Measurements from ENCODE around the gene BOD1.

BOD1 gene

DNA sequence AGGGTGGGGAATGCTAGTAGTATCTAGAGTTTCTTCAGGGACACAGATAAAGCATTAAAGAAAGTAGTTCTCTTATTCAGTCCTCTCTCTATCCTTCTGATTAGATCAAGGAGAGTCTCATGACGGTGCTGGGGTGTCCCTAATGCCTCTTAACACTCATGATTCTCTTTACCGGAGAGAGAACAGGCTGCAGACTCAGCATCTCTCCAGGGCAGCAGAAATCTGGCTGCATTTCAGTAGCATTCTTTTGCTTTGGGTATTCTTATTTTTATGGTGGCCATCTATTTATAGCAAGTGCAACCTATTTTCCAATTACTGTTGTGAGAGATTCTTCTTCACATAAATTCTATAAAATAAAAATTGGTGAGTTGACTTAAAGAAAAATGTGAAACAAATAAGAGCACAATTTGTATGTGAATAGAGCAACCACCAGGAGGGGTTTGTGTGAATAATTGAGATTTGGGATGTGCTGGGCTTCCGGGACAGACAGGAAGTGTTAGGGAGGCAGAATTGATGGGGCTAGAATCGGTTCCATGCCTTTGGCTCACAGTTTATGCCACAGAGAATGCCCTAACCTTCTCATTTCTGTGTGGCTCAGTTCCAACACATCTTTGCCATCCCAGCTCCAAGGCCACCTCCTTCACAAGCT, 23.8 kb upstream of the BOD1 start:
- no peak for DNase-seq

DNA sequence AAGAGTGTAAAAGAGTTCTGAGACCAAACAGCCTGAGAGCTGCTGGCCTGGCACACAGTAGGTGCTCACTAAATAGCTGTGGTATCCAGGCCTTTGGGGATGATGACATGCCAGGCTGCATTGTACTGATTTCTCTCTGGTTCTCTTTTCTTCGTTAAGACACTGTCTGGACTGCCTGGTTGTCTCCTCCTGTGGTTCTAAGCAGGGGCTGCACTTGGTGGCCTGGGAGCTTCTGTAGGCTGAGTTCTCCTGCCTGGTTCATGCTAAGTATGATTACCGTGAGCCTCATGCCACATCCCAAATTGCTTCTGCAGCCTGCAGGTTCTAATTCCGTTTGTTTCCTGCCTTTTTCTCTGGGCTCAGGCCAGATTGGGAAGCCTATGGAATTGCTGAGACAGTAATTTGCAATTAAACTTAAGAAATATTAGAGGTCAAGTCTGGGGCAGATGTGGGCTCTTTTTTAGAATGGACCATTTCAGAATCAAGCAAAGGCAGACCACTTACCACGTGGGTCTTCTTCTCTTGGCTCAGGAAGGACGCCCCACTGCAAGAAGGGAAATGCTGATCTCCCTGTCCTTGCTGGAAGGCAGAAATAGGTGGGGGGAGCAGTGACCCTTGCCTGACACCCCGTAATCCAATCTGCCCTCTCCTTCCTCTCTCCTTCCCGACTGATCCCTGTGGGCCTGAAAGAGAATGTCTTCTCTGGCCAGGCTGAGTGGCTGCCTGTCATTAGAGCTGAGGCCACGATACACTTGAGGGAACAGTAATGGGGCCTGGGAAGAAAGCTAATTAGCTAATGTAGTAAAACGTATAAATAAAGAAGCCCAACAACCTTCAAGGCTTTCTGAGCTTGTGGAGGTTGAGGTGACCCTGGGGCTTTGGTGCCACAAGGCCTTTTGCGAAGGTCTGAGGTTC, 21.9 kb upstream of the BOD1 start:
- no peak for DNase-seq

DNA sequence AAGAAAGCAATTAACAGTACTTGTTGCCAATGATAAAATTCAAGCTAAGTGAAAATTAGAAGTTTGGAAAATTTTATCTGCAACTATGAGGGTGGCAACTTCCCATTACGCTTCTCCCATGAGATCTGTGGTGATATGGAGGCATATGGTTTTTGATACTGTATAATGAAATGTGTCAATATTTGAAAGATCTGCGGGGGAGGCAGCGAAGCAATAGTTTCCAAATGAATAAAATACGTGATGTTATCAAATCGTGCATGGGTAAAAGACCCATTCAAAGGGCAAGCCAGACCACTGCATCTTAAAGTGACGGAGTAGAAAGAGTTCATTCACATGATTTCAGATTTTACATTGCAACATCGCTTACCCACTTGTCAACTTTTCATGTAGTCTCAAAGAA, 20.9 kb upstream of the BOD1 start:
- DNase-seq: no peak

DNA sequence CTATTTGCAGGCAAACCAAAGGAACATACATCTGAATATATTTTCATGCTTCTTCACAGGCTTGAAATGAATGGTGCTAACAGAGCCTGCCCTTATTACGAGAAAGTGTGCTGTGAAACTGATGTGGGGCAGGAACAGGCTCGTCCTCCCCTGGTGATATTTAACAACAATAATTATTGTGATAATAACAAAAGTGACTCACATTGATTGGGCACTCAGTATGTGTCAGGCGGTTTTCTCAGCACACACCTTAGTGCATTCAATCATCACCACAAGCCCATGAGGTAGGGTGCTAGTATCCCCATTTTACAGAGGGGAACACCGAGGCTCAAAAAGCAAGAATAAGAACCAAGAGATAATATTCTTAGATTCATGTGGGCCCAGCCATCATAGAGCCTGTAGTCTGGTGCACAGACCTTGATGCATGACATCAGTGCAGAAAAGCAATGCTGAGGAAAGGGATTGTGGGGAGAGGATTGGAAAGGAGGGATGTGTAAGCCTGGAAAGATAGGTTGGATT, 18.1 kb upstream of the BOD1 start:
- no peak for DNase-seq

DNA sequence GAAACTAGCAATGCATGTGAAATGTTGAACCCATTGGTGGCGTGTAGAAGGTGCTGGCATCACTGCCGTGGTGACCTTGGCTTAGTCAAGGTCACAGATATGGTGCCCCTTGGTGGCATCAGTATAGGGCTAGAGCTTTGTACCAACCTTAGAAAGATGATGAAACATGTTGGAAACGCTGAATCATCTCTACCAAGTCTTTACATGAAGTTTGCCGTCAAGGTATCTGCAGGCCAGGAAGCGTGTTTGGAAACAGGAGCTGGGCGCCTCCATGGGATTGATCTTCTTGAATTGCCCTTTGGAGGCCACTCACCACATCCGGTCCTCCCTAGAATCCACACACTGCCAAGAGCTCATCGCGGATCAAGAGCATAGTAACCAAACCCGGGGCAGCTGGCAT, 16.9 kb upstream of the BOD1 start:
- no peak for DNase-seq

DNA sequence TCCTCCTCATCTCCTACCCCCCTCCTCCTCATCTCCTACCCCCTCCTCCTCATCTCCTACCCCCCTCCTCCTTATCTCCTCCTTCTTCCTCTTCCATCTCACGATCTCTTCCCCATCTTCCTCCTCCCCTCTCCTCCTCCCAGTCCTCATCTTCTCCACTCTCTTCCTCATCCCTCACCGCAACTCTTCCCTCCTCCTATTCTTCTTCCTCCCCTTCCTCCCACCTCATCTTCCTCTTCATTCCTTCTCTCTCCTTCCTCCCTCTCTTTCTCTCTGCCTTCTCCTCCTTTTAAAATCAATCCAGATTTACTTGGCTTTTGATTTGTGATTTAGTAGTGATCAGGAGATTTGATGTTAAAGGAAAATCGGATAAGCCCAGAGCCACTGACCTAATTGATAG, 15.0 kb upstream of the BOD1 start:
- no peak for DNase-seq

DNA sequence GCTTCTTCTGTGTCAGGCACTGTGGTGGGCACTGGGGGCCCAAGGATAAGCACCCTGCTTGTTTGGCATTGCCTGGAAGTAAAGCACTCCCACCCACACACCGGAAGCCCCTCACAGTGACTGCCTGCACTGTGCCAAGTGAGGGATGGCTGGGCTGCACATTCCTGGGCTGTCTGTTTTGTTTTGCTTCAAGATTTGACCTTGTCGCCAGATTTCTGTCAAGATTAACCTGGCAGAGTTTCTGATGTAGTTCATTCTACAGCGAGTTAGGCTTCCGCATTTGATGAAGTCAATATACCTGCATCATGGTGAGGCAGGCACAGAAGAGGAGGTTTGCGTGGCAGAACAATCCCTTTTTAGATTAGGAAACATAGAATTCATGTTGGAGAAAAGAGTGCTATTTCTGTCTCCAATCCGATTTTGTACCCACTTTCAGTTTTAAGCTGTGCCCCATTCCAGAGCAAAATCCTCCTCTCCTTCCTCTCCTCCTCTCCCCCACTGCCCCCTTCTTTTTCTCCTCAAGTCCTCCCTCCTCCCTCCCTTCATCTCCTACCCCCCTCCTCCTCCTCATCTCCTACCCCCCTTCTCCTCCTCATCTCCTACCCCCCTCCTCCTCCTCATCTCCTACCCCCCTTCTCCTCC, 14.4 kb upstream of the BOD1 start:
- DNase-seq: no peak

DNA sequence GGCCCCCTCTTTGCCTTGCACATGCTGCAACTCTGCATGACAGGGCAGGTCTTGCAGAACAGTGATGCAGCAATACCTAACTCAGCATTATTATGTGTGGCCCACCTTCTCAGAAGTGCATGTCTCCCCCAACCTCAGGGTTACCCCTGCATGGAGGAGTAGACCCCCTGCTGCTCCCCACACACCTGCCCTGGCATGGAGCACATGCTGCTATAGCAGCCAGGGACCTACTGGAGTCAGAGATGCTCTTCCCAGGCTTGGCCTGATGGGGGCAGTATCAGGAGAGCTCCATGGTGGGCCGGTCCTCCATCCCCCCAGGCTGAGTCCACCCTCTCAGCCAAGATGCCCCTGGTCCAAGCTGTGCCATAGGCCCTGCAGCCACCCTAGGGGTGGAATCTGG, 13.2 kb upstream of the BOD1 start:
- no peak for DNase-seq

DNA sequence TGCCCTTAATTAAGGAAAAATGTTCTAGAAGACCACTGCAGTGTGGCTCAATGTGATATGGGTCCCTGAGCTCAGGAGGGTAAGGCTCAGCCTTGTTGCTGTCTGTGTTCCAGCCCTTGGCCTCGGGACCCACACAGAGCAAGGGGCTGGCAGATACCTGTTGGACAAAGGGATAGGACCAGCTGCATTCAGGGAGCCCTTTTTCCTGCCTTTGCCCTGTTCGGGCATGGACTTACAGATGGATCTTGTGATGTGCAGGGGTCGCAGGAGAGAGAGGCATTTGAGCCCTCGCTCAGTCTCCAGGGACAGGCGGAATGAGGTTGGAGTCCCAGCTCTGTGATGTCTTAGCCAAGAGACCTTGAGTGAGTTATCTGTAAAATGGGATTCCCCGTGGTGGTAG, 12.1 kb upstream of the BOD1 start:
- no peak for DNase-seq

DNA sequence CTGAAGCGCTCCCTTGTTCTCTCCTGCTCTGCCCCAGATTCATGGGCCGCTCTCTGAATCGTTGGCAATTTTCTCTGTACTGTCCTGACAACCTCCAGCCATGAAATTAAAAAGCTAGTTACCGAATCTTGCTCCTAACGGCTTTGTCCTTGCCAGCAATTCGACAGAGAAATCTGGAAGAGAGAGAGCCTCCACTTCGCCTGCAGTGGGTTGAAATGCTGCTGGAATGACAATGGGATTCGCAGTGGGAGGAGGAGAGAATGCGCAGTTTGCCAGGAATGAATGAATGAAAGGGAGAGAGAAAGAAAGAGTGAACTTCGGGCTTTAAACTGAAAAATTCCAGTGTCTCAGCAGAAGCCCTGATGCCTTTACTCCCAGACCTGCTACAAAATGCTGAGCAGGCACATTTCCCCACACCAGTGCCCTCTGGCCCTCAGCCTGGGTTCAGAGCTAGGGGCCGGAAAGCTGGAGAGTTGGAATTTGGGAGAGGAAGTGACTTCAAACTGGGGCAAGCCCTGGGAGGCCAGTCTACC, 11.5 kb upstream of the BOD1 start:
- no peak for DNase-seq

DNA sequence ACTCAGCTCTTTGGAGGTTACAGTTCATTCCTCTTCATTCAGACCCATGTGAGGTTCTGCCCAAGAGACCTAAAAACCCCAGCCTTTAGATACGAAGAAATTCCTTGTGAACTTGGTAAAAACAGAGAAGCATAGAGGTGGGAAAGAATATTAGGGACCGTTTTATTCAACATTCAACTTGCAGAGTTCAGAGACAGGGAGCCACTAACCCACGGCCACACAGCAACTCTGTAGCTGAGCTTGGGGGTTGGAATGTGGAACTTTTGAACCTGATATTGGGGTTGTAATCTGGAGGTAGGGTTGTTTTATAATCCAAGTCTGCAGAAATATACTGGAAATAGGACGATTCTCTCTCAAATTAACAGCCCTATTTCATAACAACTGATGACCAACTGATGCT, 10.8 kb upstream of the BOD1 start:
- DNase-seq: no peak

DNA sequence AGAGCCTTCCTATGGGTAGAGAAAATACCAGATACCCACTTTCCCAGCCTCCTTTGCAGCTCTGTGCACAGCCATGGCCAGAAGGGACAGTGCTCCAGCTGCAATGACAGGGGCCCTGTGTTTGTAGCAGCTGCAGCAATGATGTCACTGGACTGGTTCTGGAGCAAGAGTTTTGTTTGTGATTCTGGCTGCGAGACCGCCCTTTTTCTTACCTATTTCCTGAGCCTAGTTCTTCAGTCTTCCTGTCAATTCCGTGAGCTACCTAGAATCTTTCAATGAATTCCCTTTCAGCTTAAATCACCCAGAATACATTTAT, 10.0 kb upstream of the BOD1 start:
- DNase-seq: no peak

DNA sequence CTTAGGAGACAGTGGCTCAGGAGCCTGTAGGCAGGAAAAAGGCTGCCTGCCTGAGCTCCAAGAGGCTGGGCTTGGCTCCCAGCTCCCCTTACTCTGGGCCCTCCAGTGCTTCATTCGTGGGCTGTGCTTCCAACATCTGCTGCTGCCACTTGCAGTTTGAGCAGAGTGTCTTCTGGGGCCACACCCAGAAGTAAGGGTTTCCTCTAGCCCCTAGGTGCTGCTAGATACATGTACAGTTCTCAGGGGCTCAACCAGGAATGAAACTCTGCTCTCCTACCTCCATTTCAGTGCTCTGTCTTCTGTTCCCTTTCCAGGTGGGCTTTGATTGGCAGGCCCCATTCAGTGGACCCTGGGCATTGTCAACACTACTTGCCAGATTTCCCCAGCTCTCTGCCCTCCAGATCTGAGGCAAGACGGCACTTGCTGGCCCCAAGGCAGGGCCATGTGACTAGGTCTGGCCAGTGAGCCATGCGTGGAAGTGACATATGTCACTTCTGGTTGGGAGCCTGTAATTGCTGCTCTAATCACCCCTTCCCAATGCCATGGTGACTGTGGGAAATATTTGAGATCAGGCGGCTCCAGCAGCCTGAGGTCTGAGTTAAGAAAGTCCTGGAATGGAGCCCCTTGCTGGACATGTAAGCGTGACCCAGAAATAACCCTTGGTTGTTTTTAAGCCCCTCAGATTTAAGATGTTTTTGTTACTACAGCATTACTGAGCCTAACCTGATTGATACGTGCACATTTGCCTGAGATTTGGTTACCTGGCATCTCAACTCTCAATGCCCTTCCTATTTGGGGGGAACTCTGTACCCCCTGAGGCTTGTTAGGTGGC, 9.4 kb upstream of the BOD1 start:
- DNase-seq: peak; percentile 73 to 91

DNA sequence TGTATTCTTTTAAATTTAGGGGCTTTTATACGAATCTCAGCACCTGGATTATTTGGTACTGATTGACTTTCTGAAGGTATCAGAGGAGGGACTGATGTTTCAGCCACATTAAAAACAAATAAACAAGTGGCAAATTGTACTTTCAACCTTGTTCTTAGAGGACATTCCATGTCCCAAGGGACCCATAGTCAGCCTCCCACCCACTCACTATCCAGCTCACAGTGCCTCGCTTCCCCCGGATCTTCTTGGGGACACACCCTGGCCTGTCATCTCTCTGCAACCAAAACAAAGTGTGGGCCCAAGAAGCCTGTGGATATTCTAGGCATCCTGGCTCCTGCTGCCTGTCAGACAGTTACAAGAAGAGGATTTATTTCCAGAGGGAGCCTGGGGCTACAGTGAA, 8.8 kb upstream of the BOD1 start:
- DNase-seq: no peak

DNA sequence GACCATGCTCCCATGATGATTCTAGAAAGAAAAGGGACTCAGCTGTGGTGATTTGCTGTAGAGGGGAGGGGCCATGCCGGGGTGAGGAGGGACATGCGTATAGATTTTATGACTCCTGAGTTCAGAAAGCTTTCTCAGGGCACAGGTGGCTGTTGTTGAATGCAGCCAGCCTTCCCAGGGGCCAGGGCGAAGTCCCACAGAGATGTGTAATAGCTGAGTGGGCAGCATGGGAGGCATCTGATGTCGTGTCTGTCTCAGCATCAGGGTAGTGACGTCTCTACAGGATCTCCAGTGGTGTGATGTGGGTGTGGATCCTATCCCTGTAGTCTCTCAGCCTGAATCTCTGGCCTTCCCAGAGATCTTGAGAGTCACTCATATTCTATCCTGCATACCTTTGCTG, 7.8 kb upstream of the BOD1 start:
- no peak for DNase-seq

DNA sequence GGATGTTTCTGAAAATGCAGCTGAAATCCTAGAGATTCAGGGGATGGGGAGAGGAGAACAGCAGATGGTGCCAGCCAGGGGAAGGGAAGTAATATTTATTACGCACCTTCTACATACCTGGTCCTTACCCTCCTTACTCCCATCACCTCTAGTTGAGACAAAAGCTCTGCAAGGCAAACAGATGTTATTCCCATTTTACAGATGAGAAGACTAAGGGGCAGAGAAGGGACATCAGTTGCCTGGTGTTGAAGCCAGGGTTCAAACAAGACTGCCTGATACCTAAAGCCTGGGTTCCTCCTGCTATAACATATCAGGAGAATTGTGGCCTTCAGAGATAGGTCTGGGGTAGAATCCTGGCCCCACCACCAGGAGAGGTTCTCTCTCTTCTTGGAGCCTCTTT, 7.3 kb upstream of the BOD1 start:
- DNase-seq: no peak

DNA sequence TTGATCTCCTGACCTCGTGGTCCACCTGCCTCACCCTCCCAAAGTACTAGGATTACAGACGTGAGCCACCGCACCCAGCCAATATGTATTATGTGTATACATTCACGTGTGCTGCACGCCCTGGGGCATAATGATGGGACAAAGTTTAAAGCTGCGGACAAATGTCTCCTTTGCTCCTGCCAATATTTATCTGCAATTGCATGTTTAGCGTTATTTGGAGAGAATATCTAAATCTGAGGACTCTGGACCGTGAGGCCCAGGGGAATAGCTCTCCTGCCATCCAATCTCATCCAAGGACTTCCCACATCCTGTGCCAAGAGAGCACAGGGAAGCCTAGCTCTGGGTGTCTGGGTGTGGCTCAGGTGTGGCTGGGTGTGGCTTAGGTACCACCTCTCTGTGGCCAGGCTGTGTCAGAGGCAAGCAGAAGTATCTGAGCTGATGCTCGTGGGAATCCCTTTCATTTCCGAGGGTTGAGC, 6.9 kb upstream of the BOD1 start:
- no peak for DNase-seq

DNA sequence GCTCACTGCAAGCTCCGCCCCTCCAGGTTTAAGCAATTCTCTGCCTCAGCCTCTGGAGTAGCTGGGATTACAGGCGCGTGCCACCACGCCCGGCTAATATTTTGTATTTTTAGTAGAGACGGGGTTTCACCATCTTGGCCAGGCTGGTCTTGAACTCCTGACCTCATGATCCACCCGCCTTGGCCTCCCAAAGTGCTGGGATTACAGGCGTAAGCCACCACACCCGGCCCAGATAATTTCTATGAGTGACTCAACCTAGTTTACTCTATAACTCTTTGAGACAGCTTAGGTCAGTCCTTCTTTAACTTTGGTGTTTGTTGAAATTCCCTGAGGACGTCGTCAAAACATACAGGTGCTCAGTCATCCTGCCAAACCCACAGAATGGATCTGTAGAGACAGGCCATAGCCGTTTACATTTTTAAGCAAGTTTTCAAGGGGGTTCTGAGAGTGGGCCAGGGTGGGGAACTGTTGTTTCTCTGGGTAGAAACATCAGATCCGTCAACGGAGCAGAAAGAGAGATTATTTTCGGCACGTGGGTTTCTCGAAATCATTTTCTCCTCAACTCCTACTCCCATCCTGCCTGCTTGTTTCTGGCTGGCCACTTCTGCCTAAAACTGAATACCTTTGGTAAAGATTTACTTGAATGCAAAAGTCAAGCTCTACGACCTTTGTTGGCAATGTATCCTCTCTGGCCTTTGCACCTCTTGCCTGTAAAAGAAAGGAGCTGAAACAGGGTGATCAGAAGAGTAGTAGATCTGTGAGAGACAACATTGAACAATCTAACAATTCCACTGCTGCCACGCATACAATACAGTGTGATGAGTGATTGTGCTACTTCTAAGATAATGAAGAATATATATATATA, 6.0 kb upstream of the BOD1 start:
- no peak for DNase-seq

DNA sequence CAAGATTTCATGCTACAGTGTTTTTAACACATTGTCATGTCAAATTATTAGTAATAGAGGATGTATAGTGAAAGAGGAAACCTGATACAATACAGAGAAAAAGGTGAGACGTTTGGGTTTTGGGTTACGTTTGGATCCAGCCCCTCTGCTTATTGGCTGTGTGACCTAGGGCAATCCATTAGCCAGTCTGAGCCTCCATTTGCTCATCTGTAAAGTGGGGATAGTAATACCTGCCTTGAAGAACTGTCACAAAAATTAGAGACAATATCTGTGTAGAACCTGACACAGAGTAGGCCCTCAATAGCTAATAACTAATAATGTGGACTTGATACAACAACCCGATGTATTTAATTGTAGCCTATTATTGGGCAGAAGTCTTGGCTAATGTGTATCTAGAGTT, 4.3 kb upstream of the BOD1 start:
- no peak for DNase-seq

DNA sequence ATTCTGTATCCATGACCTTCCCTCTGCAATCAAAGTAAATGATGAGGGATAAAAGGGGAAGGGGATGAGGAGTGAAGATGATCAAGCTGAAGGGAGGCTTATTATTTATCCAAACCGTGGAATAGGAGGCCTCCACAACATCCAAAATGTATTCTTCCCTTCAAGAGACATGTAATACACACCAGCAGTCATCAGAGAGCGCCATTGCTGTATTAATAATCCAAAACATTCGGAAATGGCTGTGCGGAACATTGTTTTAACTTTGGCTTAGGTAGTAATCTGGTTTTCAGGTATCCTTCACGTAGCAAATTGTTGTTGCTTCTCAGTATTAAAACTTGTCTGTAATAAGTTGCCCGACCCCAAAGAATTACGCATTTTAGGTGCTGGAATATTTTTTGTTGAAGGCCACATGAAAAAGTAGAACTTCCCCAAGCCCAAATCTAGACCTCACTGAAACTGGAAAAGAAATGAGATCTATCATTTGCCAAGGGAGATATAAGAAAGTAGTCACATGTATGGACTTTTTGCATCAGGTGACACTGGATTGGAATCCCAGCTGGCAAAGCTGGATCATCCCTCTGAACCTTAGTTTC, 2.6 kb upstream of the BOD1 start:
- DNase-seq: peak; percentile 34 to 64

DNA sequence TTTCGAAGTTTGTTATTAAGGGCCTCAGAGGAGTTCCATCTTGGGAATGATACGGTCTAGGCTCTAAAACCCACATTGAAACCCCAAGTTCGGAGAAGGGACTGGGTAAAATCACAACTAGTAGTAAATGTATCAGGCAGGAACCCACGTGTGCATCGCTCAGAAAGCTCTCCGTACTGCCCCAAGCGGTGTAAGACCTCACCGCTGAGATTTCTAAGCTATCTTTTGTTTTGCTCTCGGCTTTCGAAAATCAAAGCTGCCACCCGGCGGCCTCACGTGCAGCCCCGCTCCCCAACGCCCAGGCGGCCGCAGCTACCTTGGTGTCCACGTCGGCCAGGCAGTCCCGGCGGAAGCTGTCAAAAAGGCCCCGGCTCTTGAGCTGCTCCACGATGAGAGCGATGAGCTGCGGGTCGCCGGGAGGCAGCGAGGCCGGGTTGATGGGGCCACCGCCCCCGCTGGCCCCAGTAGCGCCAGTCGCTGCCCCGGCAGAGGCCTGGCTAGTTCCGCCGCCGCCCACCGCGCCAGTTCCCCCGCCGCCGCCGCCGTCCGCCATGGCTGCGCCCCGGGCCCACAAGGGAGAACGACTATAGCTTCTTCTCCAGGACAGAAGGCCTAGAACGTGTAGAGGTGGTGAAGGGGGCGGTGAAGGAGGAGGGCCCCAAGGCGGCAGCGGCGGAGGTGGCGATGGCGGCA, 420 bp downstream of the BOD1 start:
- DNase-seq: peak; percentile 46 to 68

All from NCI-H524 (cell line).